Measurements from ENCODE around the gene GNAT1.

- TF ChIP-seq ATF1 (CRISPR knock-in tag; IDR thresholded peaks at IDR 0.05) (no peak), ZNF121 (CRISPR knock-in tag; IDR thresholded peaks at IDR 0.05) (no peak), USF2 (CRISPR knock-in tag; IDR thresholded peaks at IDR 0.05) (no peak), ETV6 (CRISPR knock-in tag; IDR thresholded peaks at IDR 0.05) (no peak), ATF2 (CRISPR knock-in tag; IDR thresholded peaks at IDR 0.05; ENCODE audit: borderline replicate concordance, low read depth) (no peak), FOXK1 (CRISPR knock-in tag; IDR thresholded peaks at IDR 0.05) (no peak), IRF2 (CRISPR knock-in tag; IDR thresholded peaks at IDR 0.05; ENCODE audit: borderline replicate concordance, low read depth) (no peak), CTCF (IDR thresholded peaks at IDR 0.05) (no peak), ZNF425 (CRISPR knock-in tag; conservative IDR thresholded peaks at IDR 0.05) (no peak), NR1H2 (CRISPR knock-in tag; IDR thresholded peaks at IDR 0.05) (no peak), TP53 (CRISPR knock-in tag; IDR thresholded peaks at IDR 0.05) (no peak), AFF4 (CRISPR knock-in tag; IDR thresholded peaks at IDR 0.05; ENCODE audit: borderline replicate concordance) (no peak)
These were observed 18.7 kb downstream of the GNAT1 start for GRCh38 chr3:50210176-50210509.
